AG10803 (cell line): ENCODE results near the gene NUF2.
A peak's percentile ranks its signal among the peaks of the same experiment; 100 is the strongest.

ENCODE experiments used
- DNase-seq: peaks from one replicate; pipeline ENCODE4 v3.0.0; 2010; ENCODE audit warnings: low read depth
- H3K4me3 ChIP-seq: 2 replicates; pipeline ENCODE4 v1.5.1; 2011; ENCODE audit warnings: mild to moderate bottlenecking, low read length, control low read depth
- TF ChIP-seq, protein P1 (sequence below): conservative IDR thresholded peaks from 2 replicates; pipeline ENCODE4 v1.5.1; 2011; ENCODE audit warnings: mild to moderate bottlenecking, low read length, control low read depth, inconsistent platforms

The NUF2 gene

DNA sequence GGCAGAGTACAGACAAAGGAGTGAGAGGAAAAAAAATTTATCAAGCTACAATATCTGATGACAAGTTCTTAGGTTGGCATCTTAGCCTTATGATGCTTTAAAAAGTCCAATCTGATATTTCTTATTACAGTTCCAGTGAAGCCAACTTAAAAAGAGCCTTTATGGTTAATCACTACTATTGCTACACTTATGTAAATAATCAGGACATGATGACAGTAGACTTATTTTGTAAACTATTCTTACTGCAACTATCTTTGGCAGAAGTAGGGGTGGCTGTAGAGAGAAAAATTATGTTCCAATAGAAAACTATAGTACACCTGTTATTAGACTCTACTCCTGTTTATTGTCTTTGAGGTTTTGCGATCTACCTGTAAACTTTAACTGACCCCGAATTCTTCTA, 25.8 kb upstream of the NUF2 start:
- TF ChIP-seq, protein P1, sequence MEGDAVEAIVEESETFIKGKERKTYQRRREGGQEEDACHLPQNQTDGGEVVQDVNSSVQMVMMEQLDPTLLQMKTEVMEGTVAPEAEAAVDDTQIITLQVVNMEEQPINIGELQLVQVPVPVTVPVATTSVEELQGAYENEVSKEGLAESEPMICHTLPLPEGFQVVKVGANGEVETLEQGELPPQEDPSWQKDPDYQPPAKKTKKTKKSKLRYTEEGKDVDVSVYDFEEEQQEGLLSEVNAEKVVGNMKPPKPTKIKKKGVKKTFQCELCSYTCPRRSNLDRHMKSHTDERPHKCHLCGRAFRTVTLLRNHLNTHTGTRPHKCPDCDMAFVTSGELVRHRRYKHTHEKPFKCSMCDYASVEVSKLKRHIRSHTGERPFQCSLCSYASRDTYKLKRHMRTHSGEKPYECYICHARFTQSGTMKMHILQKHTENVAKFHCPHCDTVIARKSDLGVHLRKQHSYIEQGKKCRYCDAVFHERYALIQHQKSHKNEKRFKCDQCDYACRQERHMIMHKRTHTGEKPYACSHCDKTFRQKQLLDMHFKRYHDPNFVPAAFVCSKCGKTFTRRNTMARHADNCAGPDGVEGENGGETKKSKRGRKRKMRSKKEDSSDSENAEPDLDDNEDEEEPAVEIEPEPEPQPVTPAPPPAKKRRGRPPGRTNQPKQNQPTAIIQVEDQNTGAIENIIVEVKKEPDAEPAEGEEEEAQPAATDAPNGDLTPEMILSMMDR, result no peak
- H3K4me3 ChIP-seq, result no peak overlapping the region
- DNase-seq, result no peak

DNA sequence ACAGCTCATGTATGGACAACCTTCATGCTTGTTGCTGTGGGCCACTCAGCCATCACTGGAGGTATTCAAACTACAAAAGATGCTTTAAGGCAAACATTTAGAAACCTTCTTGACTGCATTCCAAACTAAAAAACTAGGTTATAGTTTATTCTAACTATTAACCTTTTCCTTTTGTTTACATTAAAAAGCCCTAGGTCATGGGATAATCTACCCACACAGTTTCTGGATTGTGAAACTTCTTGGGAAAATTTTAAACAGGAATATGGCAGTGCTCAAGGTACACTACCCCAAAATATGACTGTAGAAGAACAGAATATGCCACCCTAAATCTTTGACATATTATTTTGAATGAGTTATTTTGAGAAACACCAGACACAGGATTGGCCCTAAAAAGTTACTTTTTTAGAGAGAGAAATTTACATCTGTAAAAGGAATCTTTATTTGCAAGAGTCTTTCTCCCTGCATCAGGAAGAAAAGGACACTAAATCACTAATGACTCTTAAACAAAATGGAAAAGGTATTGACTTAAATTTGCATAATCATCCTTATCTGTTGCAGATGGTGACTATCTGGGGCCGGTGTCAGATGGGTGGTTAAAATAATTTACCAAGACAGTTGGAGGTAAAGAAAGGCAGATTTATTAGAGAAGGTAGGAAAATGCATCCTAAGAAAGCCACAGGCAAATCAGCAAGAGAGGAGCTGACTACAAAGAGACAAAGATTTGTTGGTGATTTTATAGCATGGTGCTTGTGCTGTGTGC, 25.1 kb upstream of the NUF2 start:
- no peak overlapping the region for H3K4me3 ChIP-seq
- TF ChIP-seq, protein P1, result no peak
- no peak for DNase-seq

DNA sequence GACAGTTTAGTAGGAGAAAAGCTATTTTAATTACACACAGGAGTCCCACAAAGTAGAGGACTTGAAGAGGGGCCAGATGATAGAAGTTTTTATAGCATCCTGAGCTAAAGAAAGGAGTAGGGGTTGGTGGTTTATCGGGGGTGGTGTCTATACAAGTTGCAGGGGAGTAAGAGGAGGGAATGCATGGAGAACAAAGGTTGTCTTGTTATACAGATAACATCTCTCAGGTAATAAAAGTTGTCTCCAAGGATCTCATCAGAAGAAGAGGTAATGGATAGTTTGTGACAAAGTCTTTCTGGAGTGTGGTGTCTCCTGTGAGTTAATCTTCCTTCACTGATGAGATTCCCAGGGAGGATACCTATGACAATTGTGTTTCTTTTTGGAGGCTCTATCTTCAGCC, 23.4 kb upstream of the NUF2 start:
- no peak for DNase-seq
- H3K4me3 ChIP-seq, result no peak overlapping the region
- TF ChIP-seq, protein P1, result no peak

DNA sequence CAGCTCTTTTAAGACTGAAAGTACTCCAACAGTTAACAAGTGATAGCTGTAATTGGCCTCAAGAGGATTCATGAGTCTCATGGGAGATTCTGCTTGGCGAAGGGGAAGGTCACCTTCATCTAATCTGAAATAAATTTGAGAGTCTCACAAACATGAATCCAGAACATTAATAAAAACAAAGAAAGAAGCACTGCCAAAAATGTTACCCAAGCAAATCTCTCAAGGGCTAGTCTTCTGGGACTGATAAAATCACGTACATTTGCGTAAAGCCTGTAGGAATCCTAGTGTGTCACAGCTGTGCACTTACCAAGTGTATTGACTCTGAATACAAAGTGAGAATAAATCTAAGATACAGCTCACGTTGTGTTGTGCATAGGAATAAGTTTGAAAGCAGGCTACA, 21.2 kb upstream of the NUF2 start:
- TF ChIP-seq, protein P1, result no peak
- DNase-seq, result no peak
- no peak overlapping the region for H3K4me3 ChIP-seq

DNA sequence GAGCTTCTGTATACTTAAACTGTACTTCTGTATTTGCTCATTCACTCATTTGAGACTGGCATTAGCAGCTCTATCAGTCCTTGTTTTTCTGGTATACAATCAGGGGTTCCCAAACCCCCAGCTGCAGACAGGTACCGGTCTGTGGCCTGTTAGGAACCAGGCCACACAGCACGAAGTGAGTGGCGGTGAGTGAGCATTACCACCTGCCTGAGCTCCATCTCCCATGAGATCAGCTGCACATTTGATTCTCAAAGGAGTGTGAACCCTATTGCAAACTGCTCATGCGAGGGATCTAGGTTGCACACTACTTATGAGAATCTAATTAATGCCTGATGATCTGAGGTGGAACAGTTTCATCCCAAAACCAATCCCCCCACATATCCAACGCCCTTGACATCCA, 18.2 kb upstream of the NUF2 start:
- TF ChIP-seq, protein P1, result no peak
- no peak overlapping the region for H3K4me3 ChIP-seq
- DNase-seq, result no peak

DNA sequence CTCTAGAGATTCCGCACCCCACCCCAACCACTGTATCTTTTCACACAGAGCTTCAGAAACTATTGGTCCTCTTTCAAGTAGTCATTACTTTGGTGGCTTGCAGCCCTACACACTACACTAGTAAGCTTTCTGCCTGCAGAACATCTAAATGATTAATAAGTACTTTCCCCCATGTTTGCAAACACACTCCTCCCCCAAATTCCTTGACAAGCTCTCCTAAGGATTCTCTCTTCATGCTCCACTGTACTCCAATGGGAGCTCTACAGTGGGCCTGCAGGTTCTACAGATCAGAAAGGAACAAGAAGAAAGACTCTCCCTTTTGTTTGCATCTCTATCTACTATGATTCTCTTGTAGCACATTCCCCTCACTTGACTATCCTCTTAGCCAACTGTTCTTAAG, 16.3 kb upstream of the NUF2 start:
- DNase-seq, result no peak
- H3K4me3 ChIP-seq, result no peak overlapping the region
- TF ChIP-seq, protein P1, result no peak

DNA sequence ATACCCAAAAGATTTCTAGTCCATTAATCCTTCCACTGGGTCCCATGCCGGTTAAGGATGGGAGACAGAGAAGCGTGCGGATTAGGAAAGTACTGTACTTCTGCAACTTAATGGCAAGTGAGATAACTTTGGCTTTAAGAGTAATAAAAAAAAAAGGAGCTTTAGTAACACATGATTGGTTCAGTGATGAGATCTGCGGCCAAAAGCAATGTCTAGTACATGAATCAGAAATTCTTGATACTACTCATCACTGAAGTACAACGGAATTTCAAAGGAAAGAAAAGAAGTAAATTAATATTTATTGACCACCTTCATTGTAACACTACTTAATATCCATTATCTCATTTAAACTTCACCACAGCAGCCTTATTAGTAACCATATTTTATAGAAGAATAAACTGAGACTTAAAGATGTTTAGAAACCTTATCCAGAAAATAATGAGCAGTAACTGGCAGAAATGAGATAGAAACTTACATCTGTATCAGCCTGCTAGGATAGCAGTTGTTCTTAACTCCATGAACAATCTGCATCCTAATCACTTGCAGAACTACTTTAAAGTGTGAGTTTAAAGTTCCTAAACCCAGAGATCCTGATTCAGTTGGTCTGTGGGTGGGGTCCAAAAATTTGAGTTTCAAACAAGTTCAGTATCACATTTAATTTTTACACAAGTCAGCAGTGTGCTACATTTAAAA, 14.1 kb upstream of the NUF2 start:
- DNase-seq, result peak; percentile 73
- TF ChIP-seq, protein P1, result no peak
- H3K4me3 ChIP-seq, result no peak overlapping the region
